KMS-11 (cell line): Measurements from ENCODE around the gene ROS1.

Experiments used
- H2AFZ ChIP-seq: fragments of 200-600 bp; sonication (generic); 2 replicates; pipeline ENCODE4 v1.6.1; 2016; ENCODE audit warnings: antibody characterized with exemption, mixed run types, low read depth
- H3K27ac ChIP-seq: fragments of 200-600 bp; sonication (generic); 2 replicates; pipeline ENCODE4 v1.6.1; 2016; ENCODE audit warnings: mild to moderate bottlenecking, mixed run types
- H3K27me3 ChIP-seq: fragments of 200-600 bp; sonication (generic); 2 replicates; pipeline ENCODE4 v1.6.1; 2017; ENCODE audit warnings: mild to moderate bottlenecking, low read depth, mixed run types, moderate library complexity; ENCODE audit not compliant: insufficient read depth
- H3K36me3 ChIP-seq: fragments of 200-600 bp; sonication (generic); 2 replicates; pipeline ENCODE4 v1.6.1; 2017; ENCODE audit warnings: mild to moderate bottlenecking, mixed run types; ENCODE audit not compliant: insufficient read depth
- H3K4me1 ChIP-seq: fragments of 200-600 bp; sonication (generic); 2 replicates; pipeline ENCODE4 v1.6.1; 2016; ENCODE audit warnings: mild to moderate bottlenecking, low read depth, mixed run types; ENCODE audit not compliant: poor library complexity, severe bottlenecking
- H3K4me2 ChIP-seq: fragments of 200-600 bp; sonication (generic); 2 replicates; pipeline ENCODE4 v1.7.0; 2016; ENCODE audit warnings: mild to moderate bottlenecking, mixed run types
- H3K4me3 ChIP-seq: fragments of 200-600 bp; sonication (generic); IDR thresholded peaks from 2 replicates; pipeline ENCODE4 v1.6.1; 2017; ENCODE audit warnings: low read depth, low read length, mixed read lengths; ENCODE audit not compliant: insufficient read depth
- H3K79me2 ChIP-seq: fragments of 200-600 bp; sonication (generic); 2 replicates; pipeline ENCODE4 v1.6.1; 2016; ENCODE audit warnings: low read depth, mixed run types; ENCODE audit not compliant: insufficient read depth
- H3K9ac ChIP-seq: fragments of 200-600 bp; sonication (generic); 2 replicates; pipeline ENCODE4 v1.6.1; 2016; ENCODE audit warnings: mild to moderate bottlenecking, mixed run types
- H4K20me1 ChIP-seq: fragments of 200-600 bp; sonication (generic); 2 replicates; pipeline ENCODE4 v1.6.1; 2016; ENCODE audit warnings: mild to moderate bottlenecking, mixed run types; ENCODE audit not compliant: insufficient read depth
- CTCF ChIP-seq: fragments of 200-600 bp; sonication (generic); conservative IDR thresholded peaks from 2 replicates; pipeline ENCODE4 v1.6.1; 2017; ENCODE audit warnings: low read depth, mild to moderate bottlenecking, antibody characterized with exemption, low read length, moderate library complexity, mixed read lengths

Gene ROS1

DNA sequence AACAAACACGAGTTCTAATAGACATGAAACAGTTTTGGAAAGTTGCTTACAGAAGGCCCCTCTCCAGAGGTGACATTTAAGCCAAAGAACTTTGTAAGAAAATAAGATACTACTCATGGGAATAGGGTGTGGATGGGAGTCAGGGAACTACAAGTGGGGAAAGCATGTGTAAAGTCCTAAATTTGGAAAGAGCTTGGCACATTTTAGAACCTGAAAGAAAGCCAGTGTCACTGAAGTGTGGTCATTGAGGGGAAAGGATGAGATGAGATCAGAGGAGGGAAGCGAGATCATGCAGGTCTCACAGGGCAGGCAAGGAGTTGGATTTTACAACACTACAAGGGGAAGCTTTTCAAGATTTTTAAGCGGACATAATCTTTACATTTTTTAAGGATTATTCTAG is 122.4 kb downstream of the ROS1 start:
- Histone ChIP-seq H4K20me1 (no peaks in the 10 kb centered on the region), H2AFZ (no peak overlapping the region), H3K4me3 (no peak overlapping the region), H3K27me3 (no peaks in the 10 kb centered on the region), H3K4me2 (no peak overlapping the region), H3K9ac (no peak overlapping the region), H3K79me2 (no peaks in the 10 kb centered on the region), H3K27ac (no peak overlapping the region), H3K4me1 (peaks cover 8% of the 10 kb centered on the region), H3K36me3 (no peaks in the 10 kb centered on the region)
- no peak for TF ChIP-seq CTCF

GRCh38 chr6:117298941-117299340 is 126.8 kb downstream of the ROS1 start:
- no peaks in the 10 kb centered on the region for H3K36me3 ChIP-seq
- H4K20me1 ChIP-seq, result no peaks in the 10 kb centered on the region
- H3K4me1 ChIP-seq, result peaks cover 2% of the 10 kb centered on the region
- H3K4me3 ChIP-seq, result no peak overlapping the region
- H2AFZ ChIP-seq, result no peak overlapping the region
- no peaks in the 10 kb centered on the region for H3K27me3 ChIP-seq
- no peaks in the 10 kb centered on the region for H3K79me2 ChIP-seq
- H3K9ac ChIP-seq, result no peak overlapping the region
- H3K4me2 ChIP-seq, result no peak overlapping the region
- no peak for TF ChIP-seq CTCF
- no peak overlapping the region for H3K27ac ChIP-seq

- no peak overlapping the region for H3K9ac ChIP-seq
- no peaks in the 10 kb centered on the region for H3K27me3 ChIP-seq
- no peak overlapping the region for H3K27ac ChIP-seq
- no peak overlapping the region for H2AFZ ChIP-seq
- H3K4me2 ChIP-seq, result no peak overlapping the region
- TF ChIP-seq CTCF, result no peak
- H3K4me3 ChIP-seq, result no peak overlapping the region
- no peaks in the 10 kb centered on the region for H4K20me1 ChIP-seq
- H3K4me1 ChIP-seq, result no peaks in the 10 kb centered on the region
- H3K79me2 ChIP-seq, result no peaks in the 10 kb centered on the region
- H3K36me3 ChIP-seq, result no peaks in the 10 kb centered on the region
Measured at GRCh38 chr6:117290173-117290846, 135.4 kb downstream of the ROS1 start.

DNA sequence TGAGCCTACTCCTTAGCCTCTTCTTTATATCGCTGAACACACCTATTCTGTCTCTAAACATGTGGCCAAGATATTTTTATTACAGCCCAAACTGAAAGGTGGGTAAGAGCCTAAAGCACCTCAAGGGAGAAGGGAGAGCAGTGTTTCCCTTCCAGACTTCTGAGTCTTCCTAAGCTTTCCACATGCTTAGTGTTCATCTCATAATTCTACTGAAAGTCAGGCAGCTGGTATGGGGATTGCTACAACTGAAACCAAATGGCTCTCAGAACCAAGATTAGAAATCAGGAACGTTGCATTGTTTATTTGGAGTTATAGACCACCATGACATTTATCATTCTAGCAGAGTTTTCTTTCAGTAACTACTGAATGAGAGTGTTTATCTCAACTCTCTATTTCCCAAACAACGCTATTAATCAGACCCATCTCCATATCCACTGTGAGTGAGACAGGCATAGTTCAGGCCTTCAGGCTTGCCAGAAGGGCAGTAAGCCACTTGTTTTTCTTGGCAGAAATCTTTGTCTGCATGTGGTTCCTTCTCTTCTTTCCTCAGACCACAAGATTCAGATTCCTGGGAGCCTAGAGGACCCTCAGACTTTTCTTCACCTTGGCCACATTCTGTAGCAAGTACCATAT is 137.5 kb downstream of the ROS1 start:
- no peak overlapping the region for H2AFZ ChIP-seq
- H3K4me3 ChIP-seq, result no peak overlapping the region
- no peaks in the 10 kb centered on the region for H3K36me3 ChIP-seq
- H3K4me1 ChIP-seq, result no peaks in the 10 kb centered on the region
- H3K27me3 ChIP-seq, result no peaks in the 10 kb centered on the region
- no peaks in the 10 kb centered on the region for H4K20me1 ChIP-seq
- H3K27ac ChIP-seq, result no peak overlapping the region
- no peak overlapping the region for H3K4me2 ChIP-seq
- no peak overlapping the region for H3K9ac ChIP-seq
- H3K79me2 ChIP-seq, result no peaks in the 10 kb centered on the region
- TF ChIP-seq CTCF, result no peak
